GM19324 (cell line): ENCODE measurements around the gene PIK3R5.

Source experiments
- ATAC-seq: cut with Tn5 transposase; IDR thresholded peaks from one replicate; pipeline ENCODE4 v1.9.1; 2021; ENCODE audit warnings: mild to moderate bottlenecking, moderate library complexity; ENCODE audit not compliant: unreplicated experiment, low FRiP score

PIK3R5 gene

GRCh38 chr17:8883353-8883752 is 82.2 kb downstream of the PIK3R5 start:
- ATAC-seq: no peak

DNA sequence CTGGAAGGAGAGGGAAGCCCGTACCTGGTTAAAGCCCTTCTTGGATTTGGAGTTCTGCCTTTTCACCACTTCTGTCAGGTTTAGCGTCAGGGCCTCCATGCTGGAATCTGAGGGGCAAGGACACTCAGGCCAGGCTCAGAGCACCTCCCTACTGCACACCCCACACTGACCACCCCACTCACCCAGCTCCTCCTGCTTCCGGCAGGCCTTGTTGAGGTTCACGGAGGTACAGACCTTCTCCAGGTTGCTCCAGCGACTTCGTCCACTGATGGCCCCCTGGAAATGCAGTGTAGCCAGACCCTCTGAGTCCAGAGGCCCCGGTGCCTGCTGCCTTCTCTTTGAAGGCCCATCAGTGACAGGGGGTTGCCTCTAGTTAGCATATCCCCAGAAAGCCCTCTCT is 83.9 kb downstream of the PIK3R5 start:
- no peak for ATAC-seq

GRCh38 chr17:8880466-8880865 is 85.0 kb downstream of the PIK3R5 start:
- no peak for ATAC-seq

- no peak for ATAC-seq
Observed at GRCh38 chr17:8879410-8879809, 86.1 kb downstream of the PIK3R5 start.

DNA sequence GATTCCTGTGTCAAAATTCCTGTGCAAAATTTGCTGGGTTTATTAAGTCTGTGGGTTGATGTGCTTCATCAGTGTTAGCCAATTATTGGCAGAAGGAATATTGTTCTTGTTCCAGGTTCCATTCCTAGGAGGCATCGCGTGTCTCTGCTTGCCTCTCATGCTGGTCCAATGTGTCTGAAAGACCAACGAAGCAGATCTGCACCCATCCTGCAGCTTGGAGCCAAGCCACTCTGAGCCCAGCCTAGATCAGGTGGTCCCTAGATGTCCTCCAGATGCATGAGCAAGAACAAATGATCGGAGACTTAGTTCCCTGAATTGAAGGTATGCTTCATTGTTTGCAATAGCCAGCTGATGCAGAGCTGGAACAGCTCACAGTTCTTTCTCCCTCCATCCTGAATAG is 87.5 kb downstream of the PIK3R5 start:
- no peak for ATAC-seq

GRCh38 chr17:8875957-8876356 is 89.5 kb downstream of the PIK3R5 start:
- ATAC-seq: no peak

DNA sequence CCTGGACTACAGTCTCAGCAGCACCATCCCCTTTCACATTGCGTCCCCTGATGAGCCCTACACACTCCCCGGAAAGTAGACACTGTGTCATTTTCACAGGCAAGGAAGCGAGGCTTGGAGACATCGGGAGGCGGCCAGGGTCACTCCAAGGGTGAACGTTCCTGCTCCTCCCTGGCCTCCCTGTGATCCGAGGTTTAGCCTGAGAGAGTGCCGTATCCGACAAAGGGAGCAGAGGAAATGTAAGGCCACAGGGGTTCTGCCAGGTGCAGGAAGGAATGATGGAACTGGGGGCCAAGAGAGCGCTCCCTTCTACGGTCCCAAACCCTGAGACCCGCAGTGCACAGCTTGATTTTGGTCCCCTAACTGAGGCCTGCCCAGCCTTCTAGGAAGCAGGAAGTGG is 90.1 kb downstream of the PIK3R5 start:
- no peak for ATAC-seq

GRCh38 chr17:8873801-8874715 is 91.4 kb downstream of the PIK3R5 start:
- ATAC-seq: no peak

- no peak for ATAC-seq
Observed at GRCh38 chr17:8872705-8873435, 92.6 kb downstream of the PIK3R5 start.

- ATAC-seq: no peak
Observed at GRCh38 chr17:8872036-8872704, 93.3 kb downstream of the PIK3R5 start.

- no peak for ATAC-seq
Observed at GRCh38 chr17:8871081-8871581, 94.4 kb downstream of the PIK3R5 start.

- no peak for ATAC-seq
Observed at GRCh38 chr17:8870406-8871040, 95.0 kb downstream of the PIK3R5 start.

DNA sequence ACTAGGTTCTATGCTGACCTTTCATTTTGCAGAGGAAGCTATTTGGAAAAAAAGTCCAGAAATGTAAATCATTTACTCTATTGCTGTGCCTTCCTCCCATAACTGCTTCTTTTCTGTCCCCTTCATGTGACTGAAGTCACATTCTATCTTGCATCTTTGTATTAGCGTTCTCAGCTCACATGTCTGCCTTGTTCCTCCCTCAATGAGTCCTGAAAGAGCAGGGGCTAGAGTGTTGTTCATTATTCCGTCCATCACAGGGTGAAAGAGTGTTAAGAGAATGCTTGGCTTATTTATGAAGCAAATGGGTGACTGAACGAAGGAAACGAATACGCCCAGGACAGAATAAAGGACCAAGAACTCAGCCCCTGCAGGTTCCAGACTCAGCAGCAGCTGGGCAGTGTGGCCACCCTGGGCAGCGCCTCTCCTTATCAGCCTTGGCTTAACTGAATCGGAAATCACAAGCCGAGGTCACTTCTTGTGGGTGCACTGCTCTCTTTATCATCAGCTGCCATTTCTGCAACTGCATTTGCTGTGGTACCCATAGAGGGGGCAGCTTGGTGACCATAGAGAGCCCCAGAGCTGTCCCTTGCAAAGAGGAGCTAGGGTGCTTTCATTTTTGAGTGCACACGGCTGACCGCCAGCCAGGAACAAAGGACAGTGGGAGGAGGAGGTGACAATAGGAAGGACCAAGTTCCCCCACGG is 96.2 kb downstream of the PIK3R5 start:
- ATAC-seq: no peak

DNA sequence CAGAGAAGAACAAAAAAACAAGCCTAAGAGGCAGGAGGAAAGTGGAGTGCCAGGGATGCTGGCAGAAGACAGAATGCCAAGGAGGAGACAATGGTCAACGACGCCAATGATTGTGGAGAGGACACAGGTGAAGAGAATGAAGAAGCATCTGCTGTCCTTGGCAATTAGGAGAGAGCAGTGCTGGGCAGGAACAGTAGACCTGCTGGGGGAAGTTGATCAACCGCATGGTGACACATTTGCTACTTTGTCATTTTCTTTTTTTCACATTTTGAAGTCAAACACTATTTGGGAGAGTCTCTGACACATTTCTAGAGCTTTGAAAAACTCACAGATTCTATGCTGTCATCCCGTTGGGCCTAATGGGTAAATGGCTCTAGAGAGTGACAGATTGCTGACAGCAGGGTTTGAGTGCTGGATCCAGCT is 97.0 kb downstream of the PIK3R5 start:
- ATAC-seq: no peak

GRCh38 chr17:8868092-8868491 is 97.4 kb downstream of the PIK3R5 start:
- ATAC-seq: no peak

DNA sequence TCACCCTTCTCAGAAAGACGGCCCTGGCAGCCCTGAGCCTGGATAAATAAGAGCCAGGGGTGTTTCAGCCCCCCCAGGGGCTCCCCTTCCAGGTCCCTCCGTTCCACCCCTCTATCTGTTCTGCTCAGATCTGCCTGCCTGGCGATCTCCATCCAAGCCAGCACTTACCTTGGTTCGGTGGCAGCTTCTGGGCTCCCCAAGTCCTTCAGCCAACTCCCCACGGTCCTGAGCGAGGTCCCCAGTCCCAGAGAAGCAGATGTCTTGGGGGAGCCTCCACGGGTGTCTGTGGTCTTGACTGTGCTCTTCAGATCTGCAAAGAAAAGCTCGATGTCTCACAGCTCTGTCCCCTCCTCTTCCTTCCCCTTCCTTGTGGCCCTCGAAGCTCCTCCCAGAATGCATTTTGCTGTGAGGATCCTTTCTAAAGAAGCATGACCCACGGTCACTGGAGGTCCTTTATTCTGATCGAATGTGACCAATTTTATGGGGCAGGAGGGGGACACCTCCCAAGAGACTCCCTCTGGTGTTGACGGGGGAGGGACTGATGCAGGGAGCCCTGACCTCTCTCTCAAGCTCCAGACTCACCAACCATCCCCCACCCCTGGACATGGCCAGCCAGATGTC is 98.0 kb downstream of the PIK3R5 start, which contains the start of gene PIK3R6:
PIK3R6 (minus strand) TSS at position 314 of the 621 bp plus-strand sequence. CDS start 17,880 bp downstream, outside the sequence.
- no peak for ATAC-seq

GRCh38 chr17:8865811-8866210 is 99.7 kb downstream of the PIK3R5 start:
- no peak for ATAC-seq

- no peak for ATAC-seq
Observed at GRCh38 chr17:8865385-8865784, 100.1 kb downstream of the PIK3R5 start.
